Kasumi-1 (cell line): ENCODE data around the gene C4A.
"Not testable (repeated sequence)": the region's sequence is repeated elsewhere in the genome, so short reads cannot be mapped to it uniquely, and the experiment has no call there.

Source experiments
- DNase-seq, 2 experiments: peaks; one replicate each; lab custom pipeline; 2025; lab: John Stamatoyannopoulos, UW

C4A gene

DNA sequence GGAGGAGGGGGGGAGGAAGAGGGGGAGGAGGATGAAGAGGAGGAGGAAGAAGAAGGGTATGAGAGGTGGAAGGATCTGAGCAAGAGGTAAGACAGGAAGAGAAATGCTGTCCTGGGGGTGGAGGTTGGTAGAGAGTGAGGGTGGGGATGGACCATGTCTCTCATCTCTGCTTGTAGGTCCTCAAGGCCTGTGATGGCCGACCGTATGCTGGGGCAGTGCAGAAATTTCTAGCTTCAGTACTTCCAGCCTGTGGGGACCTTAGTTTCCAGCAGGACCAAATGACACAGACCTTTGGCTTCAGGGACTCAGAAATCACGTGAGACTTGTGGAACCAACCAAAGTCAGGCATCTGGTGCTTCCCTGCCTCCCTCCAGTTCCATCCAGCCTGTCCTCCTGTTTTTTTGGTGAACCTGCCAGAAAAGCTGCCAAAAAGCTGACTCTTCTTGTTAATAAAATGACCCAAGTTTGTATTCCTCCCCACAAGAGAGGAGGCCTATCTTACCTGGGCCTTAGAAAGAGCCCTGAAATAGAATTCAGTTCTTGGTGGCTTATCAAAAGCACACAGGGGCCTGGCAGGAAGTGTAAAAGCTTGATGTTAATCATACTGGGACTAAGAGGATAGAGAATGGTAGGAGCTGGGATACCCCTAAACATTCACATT, 2.5 kb upstream of the C4A start:
- DNase-seq: no peak

- not testable (repeated sequence) for DNase-seq
Observed at GRCh38 chr6:31980195-31980876, 1.5 kb upstream of the C4A start.

DNA sequence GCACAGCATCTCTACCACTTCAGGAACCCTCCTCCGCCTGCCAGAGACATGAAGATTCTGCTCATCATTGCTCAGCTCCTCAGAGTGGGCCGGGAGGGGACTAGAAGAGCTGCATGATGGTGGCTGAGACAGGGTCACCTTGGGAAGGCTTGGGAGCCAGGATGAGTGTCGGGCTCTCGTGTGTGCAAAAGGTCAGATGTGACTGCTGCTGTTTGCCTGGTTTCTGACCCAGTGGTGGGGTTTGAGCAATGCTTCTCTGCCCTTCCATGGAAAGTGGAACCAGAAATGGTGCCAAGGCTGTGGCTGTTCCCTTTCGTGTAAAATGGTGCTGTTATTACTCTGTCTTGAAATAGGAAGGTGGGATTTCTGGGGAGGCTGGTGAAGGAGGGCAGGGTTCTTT, 859 bp upstream of the C4A start:
- DNase-seq: not testable (repeated sequence)

GRCh38 chr6:31989363-31989762, 7.5 kb downstream of the C4A start:
- not testable (repeated sequence) for DNase-seq

- DNase-seq: not testable (repeated sequence)
Observed at GRCh38 chr6:31994421-31994820, 12.6 kb downstream of the C4A start.

DNA sequence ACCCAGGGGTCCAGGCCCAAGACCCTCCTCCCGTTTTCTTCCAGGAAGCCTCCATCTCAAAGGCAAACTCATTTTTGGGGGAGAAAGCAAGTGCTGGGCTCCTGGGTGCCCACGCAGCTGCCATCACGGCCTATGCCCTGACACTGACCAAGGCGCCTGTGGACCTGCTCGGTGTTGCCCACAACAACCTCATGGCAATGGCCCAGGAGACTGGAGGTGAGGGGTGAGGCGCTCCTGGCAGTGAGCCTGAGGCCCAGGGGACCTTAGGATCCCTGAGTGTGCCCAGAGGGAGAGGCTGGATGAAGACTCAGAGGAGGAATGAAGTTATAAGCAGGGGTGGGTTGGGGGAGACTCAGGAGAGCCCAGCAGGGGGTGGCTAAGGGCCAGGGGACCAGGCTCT, 14.5 kb downstream of the C4A start:
- not testable (repeated sequence) for DNase-seq

GRCh38 chr6:32002546-32003268, 20.9 kb downstream of the C4A start:
- DNase-seq: not testable (repeated sequence)

GRCh38 chr6:32003301-32003700, 21.4 kb downstream of the C4A start:
- DNase-seq: not testable (repeated sequence)

DNA sequence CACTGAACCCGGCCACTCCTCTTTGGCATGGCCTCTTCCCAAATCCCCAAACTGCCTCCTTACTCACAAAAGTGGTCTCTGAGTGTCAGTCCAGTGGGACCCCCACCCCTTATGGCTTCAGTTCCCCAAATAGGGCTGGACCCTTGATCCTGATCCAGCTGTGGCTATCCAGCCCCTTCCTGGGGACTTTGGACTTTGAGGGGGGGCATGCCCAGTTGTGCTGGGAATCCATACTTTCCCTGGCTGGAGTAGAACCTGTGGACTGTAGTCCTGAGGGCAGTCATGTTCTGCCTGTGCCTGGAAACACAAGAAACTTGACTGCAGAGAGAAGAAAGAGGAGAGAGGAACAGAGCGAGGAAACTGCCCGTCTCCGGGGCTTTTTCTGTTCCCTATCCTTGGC, 22.5 kb downstream of the C4A start:
- DNase-seq: not testable (repeated sequence)

- not testable (repeated sequence) for DNase-seq
Observed at GRCh38 chr6:32004864-32005537, 23.1 kb downstream of the C4A start.

DNA sequence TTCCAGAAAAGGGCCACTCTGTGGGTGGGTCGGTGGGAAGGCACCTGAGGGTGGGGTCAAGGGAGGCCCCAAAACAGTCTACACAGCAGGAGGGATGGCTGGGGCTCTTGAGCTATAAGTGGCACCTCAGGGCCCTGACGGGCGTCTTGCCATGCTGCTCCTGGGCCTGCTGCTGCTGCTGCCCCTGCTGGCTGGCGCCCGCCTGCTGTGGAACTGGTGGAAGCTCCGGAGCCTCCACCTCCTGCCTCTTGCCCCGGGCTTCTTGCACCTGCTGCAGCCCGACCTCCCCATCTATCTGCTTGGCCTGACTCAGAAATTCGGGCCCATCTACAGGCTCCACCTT, 23.7 kb downstream of the C4A start:
- DNase-seq: not testable (repeated sequence)

GRCh38 chr6:32005991-32006529, 24.2 kb downstream of the C4A start:
- DNase-seq: not testable (repeated sequence)

DNA sequence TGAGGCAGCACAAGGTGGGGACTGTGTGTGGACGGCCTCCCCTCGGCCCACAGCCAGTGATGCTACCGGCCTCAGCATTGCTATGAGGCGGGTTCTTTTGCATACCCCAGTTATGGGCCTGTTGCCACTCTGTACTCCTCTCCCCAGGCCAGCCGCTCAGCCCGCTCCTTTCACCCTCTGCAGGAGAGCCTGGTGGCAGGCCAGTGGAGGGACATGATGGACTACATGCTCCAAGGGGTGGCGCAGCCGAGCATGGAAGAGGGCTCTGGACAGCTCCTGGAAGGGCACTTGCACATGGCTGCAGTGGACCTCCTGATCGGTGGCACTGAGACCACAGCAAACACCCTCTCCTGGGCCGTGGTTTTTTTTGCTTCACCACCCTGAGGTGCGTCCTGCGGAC, 25.2 kb downstream of the C4A start:
- DNase-seq: not testable (repeated sequence)

GRCh38 chr6:32008037-32008436, 26.2 kb downstream of the C4A start:
- not testable (repeated sequence) for DNase-seq

GRCh38 chr6:32008616-32009015, 26.8 kb downstream of the C4A start:
- not testable (repeated sequence) for DNase-seq

DNA sequence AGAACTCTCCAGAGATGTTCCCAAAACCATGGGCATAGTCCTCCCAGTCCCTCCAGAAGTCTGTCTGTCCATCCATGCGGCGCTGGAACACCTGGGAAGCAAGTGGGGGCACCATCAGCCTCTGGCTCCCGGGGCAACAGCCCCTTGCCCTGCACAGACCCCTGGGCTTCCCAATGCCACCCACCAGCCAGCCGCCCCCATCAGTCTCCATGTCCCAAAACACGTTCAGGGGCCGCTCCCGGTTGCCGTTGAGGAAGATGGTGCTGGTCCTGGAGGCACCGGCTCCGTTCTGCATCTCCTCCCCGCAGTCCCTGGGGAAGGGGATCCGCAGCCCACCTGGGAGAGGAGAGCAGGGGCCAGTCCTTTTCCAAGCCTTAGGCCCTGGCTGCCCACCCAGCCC, 27.7 kb downstream of the C4A start:
- not testable (repeated sequence) for DNase-seq

DNA sequence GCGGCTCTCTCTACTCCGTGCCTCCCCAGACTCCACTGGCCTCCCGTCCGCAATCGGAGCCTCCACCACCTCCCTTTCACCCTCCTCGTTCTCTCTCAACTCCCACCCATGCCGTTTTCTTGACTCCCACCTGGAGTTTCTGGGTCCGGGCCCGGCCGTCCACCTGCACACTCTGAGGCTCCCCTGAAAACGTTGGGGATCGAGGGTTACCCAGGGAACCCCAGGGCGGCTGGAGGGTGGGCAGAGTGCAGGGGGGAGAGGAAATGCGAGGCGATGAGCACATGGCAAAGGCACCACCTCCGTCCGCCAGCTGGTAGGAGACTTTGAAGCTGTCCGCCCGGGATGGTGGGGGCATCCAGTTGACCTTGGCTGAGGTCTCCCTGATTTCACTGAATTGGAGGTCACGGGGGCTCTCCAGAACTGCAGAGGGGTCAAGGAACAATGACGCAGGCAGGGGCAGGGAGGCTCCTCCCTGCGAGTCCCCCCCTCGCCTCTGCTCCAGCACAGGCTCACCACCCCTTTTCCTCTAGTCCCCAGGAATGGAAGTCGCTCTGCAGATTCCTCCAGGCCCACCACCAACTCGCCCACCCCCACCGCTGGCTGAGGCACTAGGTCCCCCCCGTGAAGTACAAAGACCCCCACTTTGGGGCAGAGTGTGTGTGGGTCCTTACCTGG, 29.1 kb downstream of the C4A start:
- DNase-seq: not testable (repeated sequence)

DNA sequence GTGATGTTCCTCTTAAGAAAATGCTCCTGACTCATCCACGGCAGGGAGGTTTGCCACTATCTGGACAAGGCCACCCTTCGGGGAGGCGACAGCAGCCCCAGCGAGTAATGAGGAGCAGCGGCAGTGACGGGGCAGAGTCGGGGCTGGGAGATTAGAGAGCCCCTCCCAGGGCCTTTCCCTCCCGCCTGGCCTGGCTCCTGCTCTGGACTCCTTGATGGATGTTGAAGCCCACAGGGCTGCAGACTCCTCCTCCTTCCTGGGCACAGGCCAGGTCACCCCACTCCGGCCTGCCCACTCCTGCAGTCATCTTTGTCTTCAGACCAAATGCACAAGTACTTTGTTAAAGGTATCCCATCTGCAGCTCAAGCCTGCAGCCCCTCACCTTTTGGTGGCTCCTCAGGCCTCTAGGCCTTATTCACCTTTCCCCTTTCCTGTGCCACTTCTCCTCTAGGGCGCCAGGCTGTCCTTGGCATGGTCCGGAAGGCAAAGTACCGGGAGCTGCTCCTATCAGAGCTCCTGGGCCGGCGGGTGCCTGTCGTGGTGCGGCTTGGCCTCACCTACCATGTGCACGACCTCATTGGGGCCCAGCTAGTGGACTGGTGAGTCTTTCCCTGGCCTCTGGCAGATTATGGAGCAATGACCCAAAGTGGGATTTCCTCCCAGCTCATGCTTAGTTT, 31.2 kb downstream of the C4A start:
- not testable (repeated sequence) for DNase-seq

- DNase-seq: not testable (repeated sequence)
Observed at GRCh38 chr6:32013738-32014137, 31.9 kb downstream of the C4A start.

DNA sequence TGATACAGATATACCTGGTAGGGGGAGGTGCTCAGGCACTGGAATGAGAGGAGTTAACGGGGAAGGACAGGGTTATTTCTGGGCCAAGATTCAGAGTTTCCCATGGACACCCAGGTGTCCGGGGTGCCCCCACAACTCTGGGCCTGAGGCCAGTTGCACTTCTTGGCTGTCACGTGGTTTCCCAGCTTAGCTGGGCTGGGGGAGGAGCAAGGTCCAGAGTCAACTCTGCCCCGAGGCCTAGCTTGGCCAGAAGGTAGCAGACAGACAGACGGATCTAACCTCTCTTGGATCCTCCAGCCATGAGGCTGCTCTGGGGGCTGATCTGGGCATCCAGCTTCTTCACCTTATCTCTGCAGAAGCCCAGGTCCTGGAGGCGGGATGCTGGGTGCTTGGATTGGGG, 32.7 kb downstream of the C4A start, which contains the start of gene C4B:
C4B (plus strand) TSS at position 249 of the 400 bp plus-strand sequence; CDS start at position 300, 51 bp downstream.
- not testable (repeated sequence) for DNase-seq

- DNase-seq: not testable (repeated sequence)
Observed at GRCh38 chr6:32022100-32022499, 40.2 kb downstream of the C4A start.
